MM.1S (cell line): Measurements from ENCODE around the gene SCN4A.

Source experiments
- EZH2 ChIP-seq: fragments of 300-600 bp; sonication (generic); optimal IDR thresholded peaks from 2 replicates; pipeline ENCODE3; 2017; ENCODE audit warnings: low read depth, mild to moderate bottlenecking, antibody characterized with exemption, low read length, mixed read lengths
- TF ChIP-seq, protein P1 (sequence below): fragments of 300-600 bp; sonication (generic); IDR thresholded peaks from 2 replicates; pipeline ENCODE4 v1.5.1; 2016; ENCODE audit warnings: antibody characterized with exemption, low read length, mixed read lengths

DNA sequence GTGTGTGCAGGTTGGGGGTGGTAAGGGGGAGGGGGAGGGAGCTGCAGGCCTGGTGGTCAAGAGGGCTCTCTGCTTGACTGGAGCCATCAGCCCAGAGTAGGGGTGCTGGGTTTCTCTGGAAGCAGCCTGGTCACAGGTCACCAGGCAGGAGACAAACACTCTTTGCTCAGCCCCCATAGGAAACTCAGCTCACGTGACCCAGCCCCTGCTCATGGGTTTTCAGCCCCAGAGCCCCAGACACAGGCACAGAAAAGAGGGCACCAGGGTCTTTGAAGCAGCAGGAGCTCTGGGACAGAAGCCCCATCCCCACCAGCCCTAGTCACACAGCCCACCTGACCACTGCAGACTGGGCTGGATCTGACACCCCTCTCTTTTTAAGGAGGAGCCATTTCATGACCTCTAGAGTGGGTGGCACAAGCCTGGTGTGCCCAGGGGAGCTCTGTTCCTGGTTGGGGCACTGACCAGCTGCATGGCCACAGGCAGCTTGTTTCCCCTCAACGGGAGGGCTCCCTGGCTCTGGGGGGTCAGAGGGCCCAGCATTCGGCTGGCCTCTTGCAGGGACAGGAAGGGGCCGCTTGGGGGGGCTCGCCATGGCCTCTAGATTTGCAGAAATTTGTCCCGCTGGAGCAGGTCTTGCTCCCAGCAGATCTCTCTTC is 26.8 kb downstream of the SCN4A start:
- TF ChIP-seq, protein P1, sequence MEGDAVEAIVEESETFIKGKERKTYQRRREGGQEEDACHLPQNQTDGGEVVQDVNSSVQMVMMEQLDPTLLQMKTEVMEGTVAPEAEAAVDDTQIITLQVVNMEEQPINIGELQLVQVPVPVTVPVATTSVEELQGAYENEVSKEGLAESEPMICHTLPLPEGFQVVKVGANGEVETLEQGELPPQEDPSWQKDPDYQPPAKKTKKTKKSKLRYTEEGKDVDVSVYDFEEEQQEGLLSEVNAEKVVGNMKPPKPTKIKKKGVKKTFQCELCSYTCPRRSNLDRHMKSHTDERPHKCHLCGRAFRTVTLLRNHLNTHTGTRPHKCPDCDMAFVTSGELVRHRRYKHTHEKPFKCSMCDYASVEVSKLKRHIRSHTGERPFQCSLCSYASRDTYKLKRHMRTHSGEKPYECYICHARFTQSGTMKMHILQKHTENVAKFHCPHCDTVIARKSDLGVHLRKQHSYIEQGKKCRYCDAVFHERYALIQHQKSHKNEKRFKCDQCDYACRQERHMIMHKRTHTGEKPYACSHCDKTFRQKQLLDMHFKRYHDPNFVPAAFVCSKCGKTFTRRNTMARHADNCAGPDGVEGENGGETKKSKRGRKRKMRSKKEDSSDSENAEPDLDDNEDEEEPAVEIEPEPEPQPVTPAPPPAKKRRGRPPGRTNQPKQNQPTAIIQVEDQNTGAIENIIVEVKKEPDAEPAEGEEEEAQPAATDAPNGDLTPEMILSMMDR: no peak
- TF ChIP-seq EZH2: no peak
